SK-N-SH (cell line): ENCODE results near the gene SLC45A3.

Experiments
- CHD2 ChIP-seq: fragments of 150-350 bp; IDR thresholded peaks from 2 replicates; pipeline ENCODE4 v1.6.1; 2018; ENCODE audit warnings: low read length; ENCODE audit not compliant: partially characterized antibody
- CTCF ChIP-seq: fragments of 200-600 bp; sonication (generic); IDR thresholded peaks from 2 replicates; pipeline ENCODE4 v1.6.1; 2017; ENCODE audit warnings: antibody characterized with exemption, mild to moderate bottlenecking, moderate library complexity
- EZH2phosphoT487 ChIP-seq: fragments of 200-600 bp; sonication (generic); IDR thresholded peaks from 2 replicates; pipeline ENCODE4 v1.6.1; 2017; ENCODE audit warnings: low read depth, mixed run types, mild to moderate bottlenecking, antibody characterized with exemption, moderate library complexity, borderline replicate concordance
- MAX ChIP-seq: IDR thresholded peaks from 2 replicates; pipeline ENCODE4 v1.4.0; 2012; ENCODE audit warnings: low read depth
- NRF1 ChIP-seq: IDR thresholded peaks from 2 replicates; pipeline ENCODE4 v1.6.1; 2012; ENCODE audit warnings: low read depth, mild to moderate bottlenecking, low read length
- POLR2AphosphoS5 ChIP-seq: IDR thresholded peaks from 2 replicates; pipeline ENCODE4 v1.6.1; 2012; ENCODE audit warnings: low read depth, low read length
- RAD21 ChIP-seq: IDR thresholded peaks from 2 replicates; pipeline ENCODE4 v1.6.1; 2012; ENCODE audit warnings: mild to moderate bottlenecking, low read length
- REST ChIP-seq: IDR thresholded peaks from 2 replicates; pipeline ENCODE4 v1.6.1; 2012; ENCODE audit warnings: mild to moderate bottlenecking, low read depth, low read length, moderate library complexity
- SIN3A ChIP-seq: IDR thresholded peaks from 2 replicates; pipeline ENCODE4 v1.6.1; 2012; ENCODE audit warnings: low read depth, mild to moderate bottlenecking, low read length, moderate library complexity, borderline replicate concordance
- SMC3 ChIP-seq: IDR thresholded peaks from 2 replicates; pipeline ENCODE4 v1.6.1; 2012; ENCODE audit warnings: low read depth, low read length, improper control_type of control experiment
- TAF1 ChIP-seq: IDR thresholded peaks from 2 replicates; pipeline ENCODE4 v1.6.1; 2012; ENCODE audit warnings: low read depth, mild to moderate bottlenecking, low read length, moderate library complexity, borderline replicate concordance
- USF2 ChIP-seq: fragments of 150-350 bp; IDR thresholded peaks from 2 replicates; pipeline ENCODE4 v1.6.1; 2017; ENCODE audit warnings: antibody characterized with exemption, low read length, low read depth, borderline replicate concordance

- TF ChIP-seq USF2 (no peak), EZH2phosphoT487 (no peak), CHD2 (no peak), SMC3 (no peak), RAD21 (no peak), CTCF (no peak), TAF1 (no peak), POLR2AphosphoS5 (no peak), NRF1 (no peak), REST (no peak), SIN3A (no peak), MAX (no peak)
Observed at GRCh38 chr1:205660361-205660760, 19.9 kb downstream of the SLC45A3 start.
